ENCODE results near the gene TNPO2.

The TNPO2 gene

GRCh38 chr19:12675399-12675798, 48.3 kb downstream of the TNPO2 start:
- no peak for DNase-seq

GRCh38 chr19:12672744-12673143, 51.0 kb downstream of the TNPO2 start:
- DNase-seq: no peak

DNA sequence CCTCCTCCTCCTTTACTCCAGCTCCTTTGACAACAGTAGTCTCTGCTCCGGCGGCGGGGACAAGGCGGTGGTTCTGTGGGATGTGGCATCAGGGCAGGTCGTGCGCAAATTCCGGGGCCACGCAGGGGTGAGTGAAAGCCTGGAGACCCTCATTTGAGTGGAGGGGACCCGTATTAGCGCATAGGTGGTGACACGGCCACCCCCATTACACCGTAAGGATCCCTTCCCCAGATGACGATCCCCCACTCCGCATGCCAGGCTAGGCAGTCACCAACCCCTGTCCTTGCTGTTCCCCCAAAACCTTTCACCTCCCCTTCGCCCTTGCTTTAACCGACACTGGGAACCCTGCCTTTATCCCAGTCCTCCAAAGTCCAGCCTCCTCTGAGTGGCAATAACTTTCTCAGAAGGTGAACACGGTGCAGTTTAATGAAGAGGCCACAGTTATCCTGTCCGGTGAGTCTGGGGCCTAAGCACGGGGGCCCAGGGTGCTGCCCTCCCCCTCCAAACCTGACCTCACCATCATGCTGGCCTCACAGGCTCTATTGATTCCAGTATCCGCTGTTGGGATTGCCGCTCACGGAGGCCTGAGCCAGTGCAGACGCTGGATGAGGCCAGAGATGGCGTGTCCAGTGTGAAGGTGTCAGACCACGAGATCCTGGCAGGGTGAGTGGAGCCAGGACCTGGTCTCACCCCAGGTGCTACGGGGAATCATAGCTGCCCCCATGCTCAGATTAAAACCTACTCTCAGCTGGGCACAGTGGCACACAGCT, 53.4 kb downstream of the TNPO2 start:
- DNase-seq: no peak

GRCh38 chr19:12669270-12670158, 54.2 kb downstream of the TNPO2 start:
- peak; percentile 84 for DNase-seq

DNA sequence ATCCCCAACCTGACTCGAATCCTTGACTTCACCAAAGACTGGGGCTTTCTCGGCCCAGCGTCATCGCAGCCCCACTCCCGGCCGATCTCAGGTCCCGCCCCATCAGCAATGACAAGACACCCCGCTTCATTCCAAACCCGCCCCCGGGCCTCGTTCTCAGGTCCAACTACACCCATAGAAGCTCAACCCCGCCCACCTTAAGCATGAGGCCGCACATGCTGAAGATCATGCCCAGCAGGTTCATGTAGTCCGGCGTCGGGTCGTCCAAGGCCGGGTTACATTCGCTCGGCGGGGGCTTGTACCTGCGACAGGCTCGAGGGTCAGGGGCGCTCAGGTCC, 54.8 kb downstream of the TNPO2 start:
- peak; percentile 52 for DNase-seq

DNA sequence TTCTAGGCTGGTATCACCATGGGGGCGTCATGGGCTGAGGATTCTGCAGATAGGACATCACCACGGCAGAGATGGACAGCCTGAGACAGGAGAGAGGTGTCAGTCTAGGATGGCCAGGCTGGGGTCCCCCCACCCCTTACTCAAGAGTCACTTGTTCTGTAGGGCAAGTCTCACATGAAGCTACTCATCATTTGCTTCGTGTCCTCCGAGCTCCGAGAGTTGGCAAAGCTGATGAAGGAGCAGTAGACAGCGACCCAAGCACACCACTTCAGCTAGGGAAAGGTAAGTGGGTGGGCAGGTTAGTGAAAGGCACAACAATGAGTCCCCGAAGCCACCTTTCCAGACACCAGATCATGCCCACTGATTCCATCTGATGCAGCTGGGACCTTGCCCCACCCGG, 55.4 kb downstream of the TNPO2 start:
- no peak for DNase-seq

DNA sequence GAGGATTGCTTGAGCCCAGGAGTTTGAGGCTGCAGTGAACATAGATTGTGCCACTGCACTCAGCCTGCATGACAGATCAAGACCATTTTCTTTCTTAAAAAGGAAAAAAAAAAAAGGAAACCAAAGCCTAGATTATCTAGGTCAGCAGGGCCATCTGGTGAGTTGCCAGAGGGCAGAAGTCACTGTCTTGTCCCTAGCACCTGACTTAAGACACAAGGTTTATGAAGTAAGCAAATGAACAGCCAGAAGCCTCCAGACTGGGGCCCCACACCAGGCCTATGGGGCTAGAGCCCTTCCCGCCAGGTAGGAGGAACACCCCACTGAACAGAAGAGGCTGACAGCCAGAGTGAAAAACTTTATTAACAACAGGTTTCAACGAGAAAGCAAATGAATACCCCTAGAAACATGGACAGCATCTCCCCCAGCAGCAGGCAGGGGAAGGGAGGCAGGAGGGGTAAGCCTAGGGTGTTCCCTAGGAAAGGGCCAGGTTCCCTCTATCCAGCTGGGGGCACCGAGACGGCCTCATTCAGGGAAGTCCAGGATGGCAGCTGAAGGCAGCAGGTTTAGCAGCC, 55.9 kb downstream of the TNPO2 start:
- DNase-seq: no peak

DNA sequence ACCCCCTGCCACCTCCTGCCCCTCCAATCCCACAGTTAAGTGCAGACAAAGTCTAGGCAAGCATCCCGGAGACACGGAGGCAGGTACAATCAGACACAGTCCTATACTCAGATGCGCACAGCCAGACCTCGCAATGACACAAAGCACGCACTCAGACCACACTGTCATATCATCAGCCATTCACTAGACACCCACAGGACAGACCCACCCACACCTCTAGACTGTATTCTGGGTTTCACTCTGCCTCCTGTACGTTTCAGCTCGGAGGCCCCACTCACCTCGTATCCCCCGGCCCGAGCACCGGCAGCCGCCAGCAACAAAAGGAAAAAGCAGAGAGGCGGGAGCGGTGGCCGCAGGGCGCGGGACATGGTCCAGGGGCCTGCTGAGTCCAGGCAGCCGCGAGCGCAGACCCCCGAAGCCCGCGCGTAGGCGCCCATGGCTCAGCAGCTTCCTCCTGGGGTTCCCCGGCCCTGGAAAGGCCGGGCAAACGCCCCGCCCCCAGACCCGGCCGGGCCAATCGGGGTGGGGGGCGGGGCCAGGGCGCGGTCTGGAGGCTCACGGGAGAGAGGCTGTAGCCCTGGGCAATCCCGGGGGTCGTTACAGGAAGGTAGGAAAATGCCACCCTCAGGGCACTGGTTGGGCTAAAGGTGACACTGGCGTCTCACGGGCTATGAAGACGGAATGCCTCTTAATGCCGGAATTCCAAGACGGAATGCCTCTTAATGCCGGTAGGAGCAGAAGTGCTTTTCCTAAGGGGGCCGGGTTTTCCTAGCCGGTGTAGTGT, 57.3 kb downstream of the TNPO2 start, which contains the start of the genes MAN2B1 and WDR83:
TSS of gene MAN2B1 (minus strand) at position 478 of the 784 bp plus-strand sequence. CDS start at position 437, 41 bp downstream.
TSS of gene WDR83 (plus strand) at position 543 of the 784 bp plus-strand sequence. CDS start 2,984 bp downstream, outside the sequence.
- DNase-seq: peak; percentile 81

DNA sequence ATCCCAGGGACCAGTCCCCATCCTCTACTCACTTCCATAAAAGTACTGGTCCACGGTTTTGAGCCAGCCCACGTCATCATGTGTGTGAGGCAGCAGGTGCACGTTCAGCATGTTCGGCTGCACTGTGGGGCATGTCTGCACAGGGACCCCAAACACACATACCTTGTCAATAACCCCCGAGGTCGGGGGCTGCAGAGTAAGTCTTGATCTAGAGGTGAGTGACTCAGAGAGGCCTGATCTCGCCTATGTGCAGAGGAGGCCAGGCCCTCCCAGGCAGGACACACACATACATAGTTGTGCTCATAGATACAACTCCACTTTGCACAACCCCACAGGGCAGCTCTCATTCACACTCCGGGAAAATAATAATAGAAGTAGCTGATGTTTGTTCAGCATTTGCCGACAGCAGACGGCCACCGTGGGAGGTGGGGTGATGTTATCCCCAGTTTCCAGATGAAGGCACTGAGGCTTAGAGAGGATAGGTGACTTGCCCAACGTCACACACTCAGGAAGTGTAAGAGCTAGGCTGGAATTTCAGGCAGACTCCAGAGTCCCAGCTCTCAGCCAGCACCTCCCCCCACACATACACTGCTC, 58.0 kb downstream of the TNPO2 start:
- DNase-seq: peak; percentile 31

GRCh38 chr19:12665281-12665573, 58.5 kb downstream of the TNPO2 start:
- peak; percentile 100 for DNase-seq

DNA sequence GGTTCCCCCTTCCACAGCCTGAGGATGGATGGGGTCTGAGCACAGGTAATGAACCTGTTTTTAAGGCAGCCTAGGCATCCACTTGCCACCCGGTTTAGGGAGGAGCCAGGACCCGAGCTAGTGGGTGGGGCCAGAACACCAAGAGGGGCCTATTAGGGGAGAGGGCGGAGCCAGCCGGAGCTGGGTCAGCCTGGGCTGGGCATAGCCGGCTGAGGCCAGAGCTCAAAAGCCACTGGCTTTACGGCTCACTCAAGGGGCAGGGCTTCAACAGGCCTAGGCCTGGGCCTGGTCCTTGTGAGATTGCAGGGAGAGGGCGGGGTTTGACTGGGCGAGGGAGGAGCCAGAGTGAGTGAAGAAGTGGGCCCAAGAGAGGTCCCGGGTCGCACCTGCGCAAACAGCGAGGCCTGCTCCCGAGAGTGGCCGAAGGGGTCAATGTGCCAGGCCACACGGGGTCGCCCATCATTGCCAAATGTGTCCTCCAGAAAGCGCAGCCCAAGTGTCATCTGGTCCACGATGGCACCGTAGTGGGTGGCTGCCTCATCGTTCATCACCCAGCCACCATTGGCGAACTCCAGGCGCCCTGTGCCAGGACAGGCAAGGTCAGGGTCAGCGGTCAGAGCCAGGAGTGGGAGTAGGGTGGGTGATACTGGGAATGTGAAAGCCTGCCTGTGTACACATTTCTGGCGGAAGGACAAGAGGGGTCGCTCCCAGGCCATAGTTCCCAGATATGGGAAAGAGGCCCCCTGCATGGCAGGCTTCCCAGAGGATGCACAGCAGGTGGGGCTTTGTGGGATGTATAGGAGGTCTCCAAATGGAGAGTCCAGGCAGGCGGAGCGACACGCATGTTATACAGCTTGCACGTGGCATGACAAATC, 59.1 kb downstream of the TNPO2 start:
- peak; percentile 11 for DNase-seq

DNA sequence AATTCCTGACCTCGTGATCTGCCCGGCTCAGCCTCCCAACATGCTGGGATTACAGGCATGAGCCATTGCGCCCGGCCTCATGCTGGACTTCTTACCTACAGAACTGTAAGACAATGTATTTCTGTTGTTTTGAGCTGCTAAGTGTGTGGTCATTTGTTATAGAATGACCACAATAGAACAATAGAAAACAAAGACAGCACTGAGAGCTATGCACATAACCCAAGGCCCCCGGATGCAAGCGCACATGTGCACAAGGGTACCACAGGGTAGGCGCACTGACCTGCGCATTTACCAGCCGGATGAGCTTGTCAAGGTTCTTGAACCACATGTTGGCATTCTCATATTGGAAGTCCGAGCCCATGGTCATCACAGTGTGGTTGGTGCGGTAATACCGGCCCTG, 62.8 kb downstream of the TNPO2 start:
- no peak for DNase-seq

DNA sequence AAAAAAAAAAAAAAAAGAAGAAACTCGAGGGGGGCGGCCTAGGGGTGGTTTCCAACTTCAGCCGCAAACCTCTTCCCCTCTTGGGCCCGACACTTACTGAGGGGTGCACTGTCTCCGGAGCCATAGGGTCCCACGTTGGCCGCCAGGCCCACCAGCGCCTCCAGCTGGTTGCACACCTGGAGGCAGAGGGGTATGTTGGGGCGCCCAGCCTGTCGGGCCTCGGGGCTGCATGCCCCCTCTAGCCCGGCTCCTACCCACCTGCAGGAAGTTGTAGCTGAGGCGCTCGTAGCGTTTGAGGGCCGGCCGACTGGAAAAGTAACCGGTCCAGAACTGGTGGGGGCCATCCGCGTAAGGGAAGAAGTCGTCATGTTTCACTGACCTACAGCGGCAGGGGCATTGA, 65.8 kb downstream of the TNPO2 start:
- no peak for DNase-seq

GRCh38 chr19:12656899-12657571, 66.7 kb downstream of the TNPO2 start:
- DNase-seq: no peak

- no peak for DNase-seq
Measured at GRCh38 chr19:12655546-12655945, 68.2 kb downstream of the TNPO2 start.

GRCh38 chr19:12652219-12652618, 71.5 kb downstream of the TNPO2 start:
- no peak for DNase-seq

DNA sequence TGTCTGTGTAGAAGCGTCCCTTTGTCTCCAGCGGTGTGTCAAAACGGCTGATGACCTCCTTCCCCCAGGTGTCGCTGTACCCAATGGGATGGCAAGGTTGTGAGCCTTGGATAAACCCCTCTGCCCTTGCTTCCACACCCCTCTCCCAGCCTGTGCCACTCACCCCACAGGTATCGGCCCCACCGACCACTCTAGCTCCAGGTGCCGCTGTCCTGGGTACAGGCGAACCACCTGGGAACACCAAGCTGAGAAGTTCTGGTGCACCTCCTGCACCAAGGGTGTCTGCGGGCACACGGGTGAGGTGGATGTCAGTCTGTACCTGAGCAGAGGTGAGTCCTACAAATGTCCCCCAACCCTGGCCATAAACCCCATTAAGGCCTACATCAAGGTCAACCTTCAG, 73.8 kb downstream of the TNPO2 start:
- DNase-seq: no peak
